Fibroblast of lung (primary cell): ENCODE measurements around the gene HNRNPM. TPM values are rescaled to one million over a fixed set of nuclear protein-coding genes. Genes with fewer than 3 reads are reported as not detected.

Experiments
- DNase-seq, 2 donors: peaks; one replicate each; pipeline versions ENCODE4 v3.0.0 to v3.0.0-alpha.2; 2010; ENCODE audit warnings: low read depth in 2 of 2
- H2AFZ ChIP-seq: 2 replicates; pipeline ENCODE4 v1.5.1; 2012; ENCODE audit warnings: low read length, control low read depth, inconsistent platforms
- H3K27ac ChIP-seq: 2 replicates; pipeline ENCODE4 v1.5.1; 2011; ENCODE audit warnings: low read length, control low read depth; ENCODE audit not compliant: insufficient read depth
- H3K27me3 ChIP-seq: 2 replicates; pipeline ENCODE4 v1.5.1; 2011; ENCODE audit warnings: mild to moderate bottlenecking, low read length; ENCODE audit not compliant: control insufficient read depth, insufficient read depth
- H3K36me3 ChIP-seq: 2 replicates; pipeline ENCODE4 v1.5.1; 2011; ENCODE audit warnings: low read length; ENCODE audit not compliant: control insufficient read depth, insufficient read depth
- H3K4me1 ChIP-seq: 2 replicates; pipeline ENCODE4 v1.5.1; 2011; ENCODE audit warnings: low read length; ENCODE audit not compliant: control insufficient read depth, insufficient read depth; ENCODE audit errors: extremely low read depth
- H3K4me2 ChIP-seq: 2 replicates; pipeline ENCODE4 v1.5.1; 2011; ENCODE audit warnings: low read length, control low read depth; ENCODE audit not compliant: insufficient read depth; ENCODE audit errors: extremely low read depth
- H3K4me3 ChIP-seq, 4 experiments: fragments of 200-600 bp in 1 of 4; sonication (generic) in 1 of 4; replicated peaks in 1 of 4; 2 replicates each; pipeline ENCODE4 v1.5.1; 2011 to 2016; ENCODE audit warnings: low read length in 4 of 4, low read depth in 3 of 4, mild to moderate bottlenecking in 3 of 4, control low read depth in 2 of 4, inconsistent platforms in 1 of 4, mixed read lengths in 1 of 4; ENCODE audit not compliant: insufficient read depth in 1 of 4; ENCODE audit errors: control extremely low read depth in 1 of 4
- H3K79me2 ChIP-seq: 2 replicates; pipeline ENCODE4 v1.5.1; 2012; ENCODE audit warnings: mild to moderate bottlenecking, low read length, inconsistent platforms; ENCODE audit not compliant: control insufficient read depth, insufficient read depth
- H3K9ac ChIP-seq: 2 replicates; pipeline ENCODE4 v1.5.1; 2011; ENCODE audit warnings: mild to moderate bottlenecking, low read length, control low read depth; ENCODE audit not compliant: insufficient read depth
- H3K9me3 ChIP-seq: 2 replicates; pipeline ENCODE4 v1.5.1; 2012; ENCODE audit warnings: low read depth, low read length; ENCODE audit not compliant: control insufficient read depth, insufficient read depth
- H4K20me1 ChIP-seq: 2 replicates; pipeline ENCODE4 v1.5.1; 2011; ENCODE audit warnings: low read length; ENCODE audit not compliant: control insufficient read depth, insufficient read depth; ENCODE audit errors: extremely low read depth
- CTCF ChIP-seq, 2 donors: IDR thresholded peaks in 1 of 2; conservative IDR thresholded peaks in 1 of 2; 1 replicate in 1 of 2; 2 replicates in 1 of 2; pipeline ENCODE4 v1.5.1; 2011 to 2012; ENCODE audit warnings: low read length in 2 of 2, control low read depth in 1 of 2, inconsistent platforms in 1 of 2, low read depth in 1 of 2, mild to moderate bottlenecking in 1 of 2
- EZH2 ChIP-seq: IDR thresholded peaks from 2 replicates; pipeline ENCODE4 v1.5.1; 2012; ENCODE audit warnings: low read length, control low read depth, mild to moderate bottlenecking; ENCODE audit errors: missing control alignments
- polyA plus RNA-seq, 2 donors: library from polyadenylated mRNA; depleted of rRNA in 1 of 2; stranded (reverse) in 1 of 2; unstranded in 1 of 2; fragments of >200 nt; gene quantifications; 2 replicates each; pipeline ENCODE4 v1.2.1, GENCODE V29; 2011 to 2012; ENCODE audit warnings: missing spikeins in 1 of 2
- total RNA-seq: library from RNA; depleted of rRNA; stranded (reverse); fragments of >200 nt; gene quantifications from 2 replicates; pipeline ENCODE4 v1.2.1, GENCODE V29; 2014

The HNRNPM gene
- total and polyA plus RNA-seq, 2 donors (not counting 1 experiment from before 2014, with no cell fraction given) = 51.5 to 104 TPM

GRCh38 chr19:8413629-8413995 is 31.2 kb upstream of the HNRNPM start:
- Histone ChIP-seq H3K4me1 (peaks cover 3% of the 10 kb centered on the region), H2AFZ (peak overlapping the region; percentile 83), H4K20me1 (no peaks in the 10 kb centered on the region), H3K4me2 (peak overlapping the region; percentile 89), H3K79me2 (no peaks in the 10 kb centered on the region), H3K27ac (peak overlapping the region; percentile 38), H3K36me3 (no peaks in the 10 kb centered on the region), H3K27me3 (no peaks in the 10 kb centered on the region), H3K9ac (peak overlapping the region; percentile 57), H3K4me3 (peak overlapping the region; percentile 52 to 78 (median 58)), H3K9me3 (no peaks in the 10 kb centered on the region)
- TF ChIP-seq EZH2 = no peak
- TF ChIP-seq CTCF (conservative IDR thresholded peaks at IDR 0.05 in 1 of 2, IDR thresholded peaks at IDR 0.05 in 1 of 2; ENCODE audit: low read depth in 1 of 2, low read length in 2 of 2) = no peak
- DNase-seq = no peak

- Histone ChIP-seq H4K20me1 (no peaks in the 10 kb centered on the region), H3K4me2 (no peak overlapping the region), H3K36me3 (no peaks in the 10 kb centered on the region), H3K79me2 (no peaks in the 10 kb centered on the region), H3K4me3 (no peak overlapping the region), H3K9ac (no peak overlapping the region), H2AFZ (no peak overlapping the region), H3K27ac (no peak overlapping the region), H3K9me3 (no peaks in the 10 kb centered on the region), H3K4me1 (peaks cover 3% of the 10 kb centered on the region), H3K27me3 (no peaks in the 10 kb centered on the region)
- DNase-seq = no peak
- TF ChIP-seq EZH2 (no peak), CTCF (conservative IDR thresholded peaks at IDR 0.05 in 1 of 2, IDR thresholded peaks at IDR 0.05 in 1 of 2; ENCODE audit: low read depth in 1 of 2, low read length in 2 of 2) (no peak)
Observed at GRCh38 chr19:8416796-8417195, 28.0 kb upstream of the HNRNPM start.

GRCh38 chr19:8421484-8422461 is 23.0 kb upstream of the HNRNPM start:
- H3K27ac ChIP-seq = no peak overlapping the region
- H3K4me3 ChIP-seq = no peak overlapping the region
- no peak for DNase-seq
- H3K27me3 ChIP-seq = no peaks in the 10 kb centered on the region
- no peaks in the 10 kb centered on the region for H3K4me1 ChIP-seq
- H3K36me3 ChIP-seq = no peaks in the 10 kb centered on the region
- TF ChIP-seq EZH2 (no peak), CTCF (conservative IDR thresholded peaks at IDR 0.05 in 1 of 2, IDR thresholded peaks at IDR 0.05 in 1 of 2; ENCODE audit: low read depth in 1 of 2, low read length in 2 of 2) (no peak)
- H4K20me1 ChIP-seq = no peaks in the 10 kb centered on the region
- H3K9ac ChIP-seq = no peak overlapping the region
- no peaks in the 10 kb centered on the region for H3K9me3 ChIP-seq
- H3K79me2 ChIP-seq = no peaks in the 10 kb centered on the region
- H2AFZ ChIP-seq = no peak overlapping the region
- H3K4me2 ChIP-seq = no peak overlapping the region
